Measurements from ENCODE around the gene MTA3.

Gene MTA3

DNA sequence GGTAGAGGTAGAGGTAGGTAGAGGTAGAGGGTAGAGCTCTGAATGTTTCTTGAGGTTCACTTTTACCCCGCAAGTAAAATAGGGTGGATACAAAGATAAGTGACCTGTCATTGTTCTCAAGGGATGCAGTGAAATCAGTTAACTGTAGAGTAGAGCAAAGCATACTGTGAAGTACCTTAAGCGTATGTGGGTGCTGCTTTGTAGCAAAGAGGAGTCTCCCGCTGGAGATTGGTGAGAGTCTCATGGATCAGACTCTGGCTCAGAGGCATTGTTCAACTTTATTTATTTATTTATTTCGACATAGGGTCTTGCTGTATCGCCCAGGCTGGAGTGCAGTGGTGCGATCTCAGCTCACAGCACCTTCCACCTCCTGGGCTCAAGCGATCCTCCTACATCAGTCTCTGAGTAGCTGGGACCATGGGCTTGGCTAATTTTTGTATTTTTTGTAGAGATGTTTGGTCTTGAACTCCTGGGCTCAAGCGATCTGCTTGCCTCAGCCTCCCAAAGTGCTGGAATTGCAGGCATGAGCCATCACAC, 38.7 kb downstream of the MTA3 start:
- Histone ChIP-seq H3K9ac (ENCODE audit: low read depth, low read length, poor library complexity, severe bottlenecking) (no peak overlapping the region), H3K4me3 (ENCODE audit: low read length, poor library complexity, severe bottlenecking) (no peak overlapping the region), H2AFZ (ENCODE audit: low read length) (no peak overlapping the region), H3K79me2 (ENCODE audit: insufficient read depth, low read length) (peaks cover 13% of the 10 kb centered on the region; the same call in 1 of the 2 replicates), H3F3A (ENCODE audit: low read depth) (no peaks in the 10 kb centered on the region), H3K27me3 (ENCODE audit: insufficient read depth, low read length, poor library complexity, severe bottlenecking) (no peaks in the 10 kb centered on the region), H3K36me3 (ENCODE audit: insufficient read depth, low read length) (peaks cover 26% of the 10 kb centered on the region), H3K4me1 (ENCODE audit: insufficient read depth, low read length, poor library complexity, severe bottlenecking) (no peaks in the 10 kb centered on the region), H4K20me1 (ENCODE audit: insufficient read depth, low read length, poor library complexity, severe bottlenecking) (no peaks in the 10 kb centered on the region), H3K4me2 (ENCODE audit: low read depth, low read length, poor library complexity, severe bottlenecking) (no peak overlapping the region), H3K9me3 (ENCODE audit: insufficient read depth, low read depth, low read length) (no peaks in the 10 kb centered on the region), H3K9me2 (replicated peaks; ENCODE audit: low read depth, low read length) (no peaks in the 10 kb centered on the region)
- TF ChIP-seq, protein P1, sequence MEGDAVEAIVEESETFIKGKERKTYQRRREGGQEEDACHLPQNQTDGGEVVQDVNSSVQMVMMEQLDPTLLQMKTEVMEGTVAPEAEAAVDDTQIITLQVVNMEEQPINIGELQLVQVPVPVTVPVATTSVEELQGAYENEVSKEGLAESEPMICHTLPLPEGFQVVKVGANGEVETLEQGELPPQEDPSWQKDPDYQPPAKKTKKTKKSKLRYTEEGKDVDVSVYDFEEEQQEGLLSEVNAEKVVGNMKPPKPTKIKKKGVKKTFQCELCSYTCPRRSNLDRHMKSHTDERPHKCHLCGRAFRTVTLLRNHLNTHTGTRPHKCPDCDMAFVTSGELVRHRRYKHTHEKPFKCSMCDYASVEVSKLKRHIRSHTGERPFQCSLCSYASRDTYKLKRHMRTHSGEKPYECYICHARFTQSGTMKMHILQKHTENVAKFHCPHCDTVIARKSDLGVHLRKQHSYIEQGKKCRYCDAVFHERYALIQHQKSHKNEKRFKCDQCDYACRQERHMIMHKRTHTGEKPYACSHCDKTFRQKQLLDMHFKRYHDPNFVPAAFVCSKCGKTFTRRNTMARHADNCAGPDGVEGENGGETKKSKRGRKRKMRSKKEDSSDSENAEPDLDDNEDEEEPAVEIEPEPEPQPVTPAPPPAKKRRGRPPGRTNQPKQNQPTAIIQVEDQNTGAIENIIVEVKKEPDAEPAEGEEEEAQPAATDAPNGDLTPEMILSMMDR (conservative IDR thresholded peaks at IDR 0.05; ENCODE audit: low read length) = no peak
- TF ChIP-seq EZH2phosphoT487 (IDR thresholded peaks at IDR 0.05; ENCODE audit: borderline replicate concordance) = no peak

DNA sequence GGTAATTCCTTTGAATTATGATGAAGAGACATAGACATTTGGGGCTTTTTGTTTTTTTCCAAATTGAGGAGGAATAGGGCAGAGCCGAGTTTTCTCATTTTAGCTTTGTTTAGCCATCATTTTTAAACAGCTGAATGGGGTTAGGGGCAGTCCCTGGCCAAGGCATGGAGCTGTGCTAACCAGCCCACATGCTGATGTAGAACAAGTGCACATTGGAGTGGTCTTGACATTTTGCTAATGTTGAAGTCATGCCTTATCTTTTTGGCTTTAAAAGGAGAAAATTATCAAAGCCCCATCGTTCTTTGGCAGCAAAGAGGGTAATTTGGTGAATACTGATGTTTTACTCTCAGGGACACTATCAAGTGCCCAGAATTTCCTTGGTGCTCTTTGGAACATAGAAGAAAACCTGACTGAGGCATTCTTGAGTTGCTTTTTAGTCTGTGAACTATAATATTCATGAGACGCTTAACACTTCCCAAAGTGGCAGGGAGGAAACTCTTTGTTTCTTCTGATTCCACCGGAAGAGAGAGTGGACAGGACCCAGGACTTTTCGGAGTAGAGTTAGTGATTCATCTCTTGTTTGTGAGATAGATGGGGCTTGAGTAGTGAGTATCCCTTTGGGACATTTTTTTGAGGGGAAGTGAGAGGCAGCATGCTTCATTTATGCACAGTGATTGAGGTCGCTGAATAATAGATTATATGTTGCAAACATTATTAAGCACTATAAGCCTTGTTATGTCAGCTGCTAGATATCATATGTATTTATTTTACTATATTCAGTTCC, 45.0 kb downstream of the MTA3 start:
- no peak for TF ChIP-seq EZH2phosphoT487 (IDR thresholded peaks at IDR 0.05; ENCODE audit: borderline replicate concordance)
- TF ChIP-seq, protein P1 (conservative IDR thresholded peaks at IDR 0.05; ENCODE audit: low read length) = no peak
- Histone ChIP-seq H3K9ac (ENCODE audit: low read depth, low read length, poor library complexity, severe bottlenecking) (no peak overlapping the region), H3K79me2 (ENCODE audit: insufficient read depth, low read length) (no peaks in the 10 kb centered on the region), H3K36me3 (ENCODE audit: insufficient read depth, low read length) (peaks cover 44% of the 10 kb centered on the region), H4K20me1 (ENCODE audit: insufficient read depth, low read length, poor library complexity, severe bottlenecking) (peaks cover 2% of the 10 kb centered on the region), H3K4me1 (ENCODE audit: insufficient read depth, low read length, poor library complexity, severe bottlenecking) (no peaks in the 10 kb centered on the region), H2AFZ (ENCODE audit: low read length) (no peak overlapping the region), H3K9me2 (replicated peaks; ENCODE audit: low read depth, low read length) (no peaks in the 10 kb centered on the region), H3K4me2 (ENCODE audit: low read depth, low read length, poor library complexity, severe bottlenecking) (no peak overlapping the region), H3F3A (ENCODE audit: low read depth) (no peaks in the 10 kb centered on the region), H3K9me3 (ENCODE audit: insufficient read depth, low read depth, low read length) (no peaks in the 10 kb centered on the region), H3K27me3 (ENCODE audit: insufficient read depth, low read length, poor library complexity, severe bottlenecking) (no peaks in the 10 kb centered on the region), H3K4me3 (ENCODE audit: low read length, poor library complexity, severe bottlenecking) (no peak overlapping the region)

DNA sequence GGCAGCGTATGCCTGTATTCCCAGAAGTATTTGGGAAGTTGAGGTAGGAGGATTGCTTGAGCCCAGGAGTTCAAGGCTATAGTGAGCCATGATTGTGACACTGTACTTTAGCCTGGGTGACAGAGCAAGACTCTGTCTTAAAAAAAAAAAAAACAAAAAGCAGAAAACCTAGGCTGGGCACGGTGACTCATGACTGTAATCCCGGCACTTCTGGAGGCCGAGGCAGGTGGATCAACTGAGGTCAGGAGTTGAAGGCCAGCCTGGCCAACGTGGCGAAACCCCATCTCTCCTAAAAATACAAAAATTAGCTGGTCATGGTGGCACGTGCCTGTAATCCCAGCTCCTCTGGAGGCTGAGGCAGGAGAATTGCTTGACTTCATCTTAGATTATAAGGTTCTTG, 46.4 kb downstream of the MTA3 start:
- Histone ChIP-seq H2AFZ (ENCODE audit: low read length) (no peak overlapping the region), H3K9me3 (ENCODE audit: insufficient read depth, low read depth, low read length) (no peaks in the 10 kb centered on the region), H3K4me3 (ENCODE audit: low read length, poor library complexity, severe bottlenecking) (no peak overlapping the region), H3K27me3 (ENCODE audit: insufficient read depth, low read length, poor library complexity, severe bottlenecking) (no peaks in the 10 kb centered on the region), H3K9me2 (replicated peaks; ENCODE audit: low read depth, low read length) (no peaks in the 10 kb centered on the region), H3F3A (ENCODE audit: low read depth) (no peaks in the 10 kb centered on the region), H3K9ac (ENCODE audit: low read depth, low read length, poor library complexity, severe bottlenecking) (no peak overlapping the region), H3K4me1 (ENCODE audit: insufficient read depth, low read length, poor library complexity, severe bottlenecking) (no peaks in the 10 kb centered on the region), H3K79me2 (ENCODE audit: insufficient read depth, low read length) (no peaks in the 10 kb centered on the region), H3K4me2 (ENCODE audit: low read depth, low read length, poor library complexity, severe bottlenecking) (no peak overlapping the region), H4K20me1 (ENCODE audit: insufficient read depth, low read length, poor library complexity, severe bottlenecking) (peaks cover 2% of the 10 kb centered on the region), H3K36me3 (ENCODE audit: insufficient read depth, low read length) (peaks cover 41% of the 10 kb centered on the region)
- TF ChIP-seq, protein P1 (conservative IDR thresholded peaks at IDR 0.05; ENCODE audit: low read length) = no peak
- no peak for TF ChIP-seq EZH2phosphoT487 (IDR thresholded peaks at IDR 0.05; ENCODE audit: borderline replicate concordance)

Data from Loucy (cell line).